Muscle of leg (tissue), 11 donors: ENCODE measurements around the gene LRRC10B. TPM values are rescaled to one million over a fixed set of nuclear protein-coding genes. Genes with fewer than 3 reads are reported as not detected.

Experiments
- DNase-seq: peaks from one replicate; pipeline ENCODE4 v3.0.0; 2013
- H3K27ac ChIP-seq: one replicate; pipeline ENCODE4 v1.5.1; 2013; ENCODE audit warnings: mild to moderate bottlenecking, low read length, control low read depth
- H3K27me3 ChIP-seq: one replicate; pipeline ENCODE4 v1.6.1; 2013; ENCODE audit warnings: low read length; ENCODE audit not compliant: control insufficient read depth, insufficient read depth
- H3K36me3 ChIP-seq: one replicate; pipeline ENCODE4 v1.6.1; 2013; ENCODE audit warnings: low read length; ENCODE audit not compliant: control insufficient read depth, insufficient read depth
- H3K4me1 ChIP-seq: one replicate; pipeline ENCODE4 v1.6.1; 2013; ENCODE audit warnings: low read length; ENCODE audit not compliant: control insufficient read depth, insufficient read depth
- H3K4me3 ChIP-seq: one replicate; pipeline ENCODE4 v1.5.1; 2013; ENCODE audit warnings: low read length, control low read depth
- H3K9me3 ChIP-seq: replicated peaks from 2 replicates; pipeline ENCODE4 v1.6.1; 2013; ENCODE audit warnings: low read depth, low read length; ENCODE audit not compliant: control insufficient read depth
- WGBS: methylation state at CpG from one replicate; pipeline ENCODE4 v1.1.5; 2013; ENCODE audit warnings: missing lambda C conversion rate; ENCODE audit not compliant: insufficient coverage; 5-methylcytosine and 5-hydroxymethylcytosine counted together
- polyA plus RNA-seq, 8 donors: library from polyadenylated mRNA; unstranded; fragments of 120-200 nt; gene quantifications; one replicate each; pipeline versions ENCODE4 v1.2.1 to v1.2.3, GENCODE V29; 2013; ENCODE audit warnings: inconsistent platforms in 1 of 8, low replicate concordance in 1 of 8; ENCODE audit not compliant: insufficient read length in 8 of 8, insufficient read depth in 1 of 8
- total RNA-seq: library from RNA; stranded (reverse); fragments of 120-200 nt; gene quantifications from one replicate; pipeline ENCODE4 v1.2.4, GENCODE V29; 2013

Gene LRRC10B
- total and polyA plus RNA-seq, 9 donors = 0.08 to 0.52 (median 0.17) TPM; not detected in 1

- Histone ChIP-seq H3K9me3 (no peaks in the 10 kb centered on the region), H3K4me3 (no peak overlapping the region), H3K27me3 (peaks cover 22% of the 10 kb centered on the region), H3K36me3 (no peaks in the 10 kb centered on the region), H3K4me1 (peaks cover 12% of the 10 kb centered on the region), H3K27ac (no peak overlapping the region)
- no peak for DNase-seq
- 6% methylated on average over 6 of the region's 22 CpGs for WGBS
These were observed 7.6 kb downstream of the LRRC10B start for GRCh38 chr11:61516191-61516590.

GRCh38 chr11:61516675-61517572 lies 8.4 kb downstream of the LRRC10B start:
- Histone ChIP-seq H3K27ac (no peak overlapping the region), H3K27me3 (peaks cover 18% of the 10 kb centered on the region), H3K9me3 (no peaks in the 10 kb centered on the region), H3K4me1 (peaks cover 10% of the 10 kb centered on the region), H3K36me3 (no peaks in the 10 kb centered on the region), H3K4me3 (no peak overlapping the region)
- 24% methylated on average over 16 of the region's 23 CpGs for WGBS
- DNase-seq = peak; percentile 33

GRCh38 chr11:61518032-61518795 lies 9.7 kb downstream of the LRRC10B start:
- peaks cover 17% of the 10 kb centered on the region for H3K27me3 ChIP-seq
- no peaks in the 10 kb centered on the region for H3K36me3 ChIP-seq
- H3K9me3 ChIP-seq = no peaks in the 10 kb centered on the region
- WGBS = 72% methylated on average over 10 of the region's 23 CpGs
- H3K4me3 ChIP-seq = no peak overlapping the region
- no peak for DNase-seq
- H3K27ac ChIP-seq = no peak overlapping the region
- peaks cover 10% of the 10 kb centered on the region for H3K4me1 ChIP-seq

GRCh38 chr11:61522881-61523280 lies 14.3 kb downstream of the LRRC10B start:
- 82% methylated on average over 3 of the region's 15 CpGs for WGBS
- no peaks in the 10 kb centered on the region for H3K36me3 ChIP-seq
- H3K27ac ChIP-seq = no peak overlapping the region
- no peaks in the 10 kb centered on the region for H3K4me1 ChIP-seq
- peaks cover 4% of the 10 kb centered on the region for H3K27me3 ChIP-seq
- H3K9me3 ChIP-seq = no peaks in the 10 kb centered on the region
- DNase-seq = no peak
- H3K4me3 ChIP-seq = no peak overlapping the region

- H3K4me3 ChIP-seq = no peak overlapping the region
- peaks cover 7% of the 10 kb centered on the region for H3K27me3 ChIP-seq
- H3K27ac ChIP-seq = no peak overlapping the region
- 93% methylated on average over 10 of the region's 12 CpGs for WGBS
- DNase-seq = no peak
- no peaks in the 10 kb centered on the region for H3K9me3 ChIP-seq
- H3K4me1 ChIP-seq = no peaks in the 10 kb centered on the region
- H3K36me3 ChIP-seq = no peaks in the 10 kb centered on the region
These were observed 15.9 kb downstream of the LRRC10B start for GRCh38 chr11:61524446-61524845.

- Histone ChIP-seq H3K27me3 (peaks cover 7% of the 10 kb centered on the region), H3K9me3 (no peaks in the 10 kb centered on the region), H3K4me3 (no peak overlapping the region), H3K4me1 (no peaks in the 10 kb centered on the region), H3K27ac (no peak overlapping the region), H3K36me3 (no peaks in the 10 kb centered on the region)
- WGBS = 81% methylated on average over 18 of the region's 19 CpGs
- DNase-seq = no peak
These were observed 16.5 kb downstream of the LRRC10B start for GRCh38 chr11:61524963-61525587.

DNA sequence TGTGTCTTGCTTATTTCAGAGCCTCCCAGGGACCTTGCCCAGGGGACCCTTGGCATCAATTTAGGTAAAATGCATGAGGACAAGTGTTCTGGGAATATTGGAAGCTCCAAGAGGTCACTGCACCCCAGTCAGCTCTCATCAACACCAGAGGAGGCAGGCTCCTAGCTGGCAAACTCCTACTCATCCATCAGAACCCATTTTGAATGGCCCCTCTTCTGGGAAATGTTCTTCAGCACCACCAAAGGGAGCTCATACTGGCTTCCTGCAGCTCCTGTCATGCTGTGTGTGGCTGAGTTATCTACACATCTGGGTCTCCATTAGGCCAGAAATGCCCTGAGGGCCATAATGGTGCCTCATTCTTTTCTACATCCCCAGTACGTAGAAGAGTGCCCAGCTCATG lies 17.7 kb downstream of the LRRC10B start:
- Histone ChIP-seq H3K27me3 (peaks cover 7% of the 10 kb centered on the region), H3K4me3 (no peak overlapping the region), H3K9me3 (no peaks in the 10 kb centered on the region), H3K27ac (no peak overlapping the region), H3K4me1 (peaks cover 4% of the 10 kb centered on the region), H3K36me3 (no peaks in the 10 kb centered on the region)
- WGBS = 89% methylated on average over 1 of the region's 1 CpG
- no peak for DNase-seq

- no peaks in the 10 kb centered on the region for H3K36me3 ChIP-seq
- H3K27me3 ChIP-seq = peaks cover 7% of the 10 kb centered on the region
- H3K4me1 ChIP-seq = peaks cover 6% of the 10 kb centered on the region
- no peaks in the 10 kb centered on the region for H3K9me3 ChIP-seq
- H3K27ac ChIP-seq = no peak overlapping the region
- 72% methylated on average over 14 of the region's 20 CpGs for WGBS
- no peak overlapping the region for H3K4me3 ChIP-seq
- no peak for DNase-seq
These were observed 18.6 kb downstream of the LRRC10B start for GRCh38 chr11:61526956-61527731.

DNA sequence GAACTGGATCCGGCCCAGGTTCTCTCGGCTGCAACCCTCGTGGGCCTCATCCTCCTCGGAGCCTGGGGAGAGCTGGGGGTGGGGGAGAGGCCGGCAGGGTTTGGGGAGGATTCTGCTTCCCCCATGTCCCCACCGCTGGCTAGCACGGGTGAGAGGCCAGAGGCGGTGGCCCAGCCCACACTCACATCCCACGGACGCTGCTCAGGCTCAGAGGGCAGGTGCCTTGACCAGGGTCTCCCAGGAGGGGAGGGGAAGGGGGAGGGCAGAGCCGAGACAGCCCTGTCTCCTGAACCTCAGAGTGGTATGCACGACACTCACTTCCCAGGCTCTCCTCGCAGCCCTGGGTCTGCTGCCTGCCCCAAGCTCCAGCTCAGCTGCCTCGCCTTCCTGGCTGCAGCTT lies 19.6 kb downstream of the LRRC10B start:
- Histone ChIP-seq H3K27ac (no peak overlapping the region), H3K36me3 (no peaks in the 10 kb centered on the region), H3K4me3 (no peak overlapping the region), H3K4me1 (peaks cover 6% of the 10 kb centered on the region), H3K9me3 (no peaks in the 10 kb centered on the region), H3K27me3 (peaks cover 10% of the 10 kb centered on the region)
- no peak for DNase-seq
- 49% methylated on average over 4 of the region's 14 CpGs for WGBS
